ENCODE measurements around the gene SLC6A12.

The SLC6A12 gene

DNA sequence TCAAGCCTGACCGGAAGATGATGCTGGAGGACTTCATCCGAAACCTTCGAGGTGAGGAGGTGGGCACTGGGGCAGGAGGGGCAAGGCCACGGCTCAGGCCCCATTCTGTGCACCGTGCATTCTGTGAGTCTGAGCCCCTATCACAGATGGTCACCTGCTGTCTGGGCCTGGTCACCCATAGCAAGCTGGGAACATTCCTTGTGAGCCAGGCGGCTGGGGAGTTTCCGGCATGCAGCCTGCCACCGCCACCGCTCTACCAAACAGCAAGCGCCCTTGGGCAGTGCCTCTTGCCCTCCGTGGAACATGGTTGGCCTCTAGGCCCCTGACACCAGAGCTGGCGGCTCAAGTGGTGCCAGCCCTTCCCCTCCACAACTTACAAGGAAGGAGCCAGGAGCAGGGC lies 56.3 kb downstream of the SLC6A12 start:
- DNase-seq = no peak

DNA sequence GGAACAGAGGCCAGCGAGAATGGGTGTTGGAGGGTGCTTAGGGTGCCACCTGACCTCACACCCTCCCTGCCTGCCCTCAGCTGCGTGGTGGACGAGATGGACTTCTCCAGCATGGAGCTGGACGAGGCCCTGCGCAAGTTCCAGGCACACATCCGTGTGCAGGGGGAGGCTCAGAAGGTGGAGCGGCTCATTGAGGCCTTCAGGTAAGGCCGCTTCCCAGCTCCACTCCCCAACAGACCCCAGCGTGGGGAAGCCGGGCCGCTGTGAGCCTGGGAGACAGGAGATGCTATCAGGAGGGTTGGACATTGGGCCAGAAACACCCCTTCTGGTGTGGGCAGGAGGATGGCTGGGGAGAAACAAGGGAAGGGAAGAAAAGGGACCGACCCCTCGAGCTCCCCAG lies 57.0 kb downstream of the SLC6A12 start:
- DNase-seq = no peak

DNA sequence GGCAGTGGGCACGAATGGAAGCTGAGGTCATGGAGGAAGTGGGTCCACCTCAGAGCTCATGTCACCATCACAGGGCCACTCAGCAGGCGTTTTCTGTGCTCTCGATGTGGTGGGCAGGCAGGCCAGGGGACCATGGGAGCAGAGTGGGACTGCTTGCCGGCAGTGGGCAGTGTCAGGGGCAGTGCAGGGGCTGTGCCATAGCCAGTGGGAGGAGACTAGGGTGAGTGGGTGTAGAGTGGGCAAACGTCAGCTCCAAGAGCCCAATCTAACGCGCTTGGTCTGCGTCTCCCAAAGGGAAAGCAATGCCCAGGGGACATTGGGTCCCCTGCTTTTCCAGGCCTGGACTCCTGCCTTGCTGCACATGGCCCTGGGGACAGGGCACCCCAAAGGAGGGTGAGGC lies 58.3 kb downstream of the SLC6A12 start:
- no peak for DNase-seq

DNA sequence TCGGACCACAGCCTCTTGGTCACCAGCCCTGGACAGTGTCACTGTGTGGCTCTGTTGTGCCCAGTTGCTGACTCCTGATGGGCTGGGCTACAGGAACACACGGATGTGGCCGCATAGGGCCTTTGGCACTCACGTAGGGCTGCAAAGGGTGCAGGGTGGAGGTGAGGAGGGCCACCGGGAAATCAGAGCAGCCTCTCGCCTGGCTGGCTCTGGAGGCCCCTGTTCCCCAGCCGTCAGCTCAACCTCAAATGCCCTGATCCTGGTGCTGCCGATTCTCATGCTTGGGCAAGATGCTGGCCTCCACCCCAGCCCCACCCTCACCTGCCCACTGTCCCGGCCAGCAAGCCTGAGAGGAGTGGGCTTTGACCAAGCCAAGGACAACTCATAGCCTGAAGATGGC lies 59.0 kb downstream of the SLC6A12 start:
- no peak for DNase-seq

DNA sequence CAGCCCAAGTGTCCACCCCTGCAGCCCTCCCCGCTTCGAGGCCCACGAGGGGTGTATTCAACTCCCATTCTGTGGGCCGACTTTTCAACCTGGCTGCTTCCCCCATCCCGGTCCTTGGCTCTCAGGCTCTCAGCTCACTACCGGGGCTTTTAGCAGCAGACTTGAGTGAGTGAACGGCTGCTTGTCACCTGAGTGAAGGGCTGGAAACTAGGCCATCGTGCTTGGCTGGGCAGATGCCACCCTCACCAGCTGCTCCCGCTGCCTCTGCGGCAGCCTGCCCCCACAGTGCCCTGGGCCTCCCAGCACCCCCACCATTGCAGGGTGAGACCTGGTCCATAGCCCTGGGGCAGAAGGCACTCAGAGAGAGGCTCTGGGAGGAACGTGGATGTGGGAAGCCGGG lies 59.9 kb downstream of the SLC6A12 start:
- DNase-seq = no peak

DNA sequence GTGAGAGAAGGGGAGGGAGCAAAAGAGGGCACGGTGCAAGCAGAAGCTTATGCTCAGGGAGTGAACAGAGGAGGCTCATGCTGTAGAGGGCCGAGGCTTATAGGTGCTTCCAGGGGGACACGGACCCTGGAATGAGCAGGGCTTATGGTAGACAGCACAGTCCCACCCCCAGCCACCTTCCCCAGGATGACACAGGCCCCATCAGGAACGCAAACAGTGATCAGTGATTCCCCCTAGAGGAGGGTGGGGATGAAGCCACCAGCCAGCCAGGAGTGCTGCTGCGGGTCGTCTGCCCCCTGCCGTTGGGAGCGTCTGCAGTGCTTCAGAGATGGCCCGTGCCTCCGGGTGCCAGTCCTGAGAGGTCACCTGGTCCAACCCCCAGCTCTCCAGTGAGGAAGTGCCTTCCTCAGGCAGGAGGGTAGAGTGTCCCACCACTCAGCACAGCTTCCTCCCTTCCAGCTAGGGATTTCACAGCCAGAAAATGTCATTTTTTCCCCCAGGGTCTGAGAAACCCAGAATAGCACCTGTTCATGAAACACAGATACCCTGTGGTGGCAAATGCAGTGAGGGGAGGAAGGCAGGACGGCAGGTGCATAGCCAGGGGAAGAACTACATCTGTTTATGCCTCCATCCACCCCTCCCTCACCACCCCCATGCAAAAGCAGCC lies 60.7 kb downstream of the SLC6A12 start:
- DNase-seq = peak in 1 of 2 experiments; percentile 71

DNA sequence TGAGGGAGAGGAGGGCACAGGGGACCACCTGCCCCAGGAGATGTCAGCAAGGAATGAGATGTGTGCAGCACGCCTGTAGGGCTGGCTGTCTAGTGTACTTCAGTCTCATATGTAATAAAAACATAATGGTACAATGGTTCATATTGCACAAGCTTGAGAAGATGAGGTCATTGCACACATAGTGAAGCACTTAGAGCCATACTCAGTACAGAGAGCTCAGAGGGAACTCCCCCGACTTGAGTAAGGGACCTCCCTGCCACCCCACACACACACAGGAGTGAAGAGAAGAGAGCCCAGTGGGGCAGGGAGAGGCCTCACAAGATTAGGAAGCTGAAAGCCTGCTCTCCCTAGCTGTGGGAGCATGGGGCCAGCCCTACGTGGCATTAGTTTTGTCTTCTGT lies 61.5 kb downstream of the SLC6A12 start:
- DNase-seq = no peak

DNA sequence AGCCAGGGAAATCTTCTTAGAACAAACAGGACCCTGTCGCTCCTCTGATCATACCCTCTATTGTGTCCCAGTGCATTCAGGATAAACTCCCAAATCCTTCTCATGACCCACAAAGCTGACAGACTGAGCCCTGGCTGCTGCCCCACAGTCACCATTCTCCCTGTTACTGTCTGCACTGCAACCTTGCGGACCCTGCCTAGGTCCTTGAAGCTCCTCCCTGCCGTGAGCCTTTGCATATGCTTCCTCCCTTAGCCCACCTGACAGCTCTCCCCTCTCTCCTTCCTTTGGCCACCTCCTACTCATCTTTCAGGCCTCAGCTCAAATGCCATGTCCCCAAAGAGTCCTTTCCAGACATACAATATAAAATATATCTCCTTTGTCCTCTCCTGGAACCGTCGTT lies 62.4 kb downstream of the SLC6A12 start:
- DNase-seq = no peak

DNA sequence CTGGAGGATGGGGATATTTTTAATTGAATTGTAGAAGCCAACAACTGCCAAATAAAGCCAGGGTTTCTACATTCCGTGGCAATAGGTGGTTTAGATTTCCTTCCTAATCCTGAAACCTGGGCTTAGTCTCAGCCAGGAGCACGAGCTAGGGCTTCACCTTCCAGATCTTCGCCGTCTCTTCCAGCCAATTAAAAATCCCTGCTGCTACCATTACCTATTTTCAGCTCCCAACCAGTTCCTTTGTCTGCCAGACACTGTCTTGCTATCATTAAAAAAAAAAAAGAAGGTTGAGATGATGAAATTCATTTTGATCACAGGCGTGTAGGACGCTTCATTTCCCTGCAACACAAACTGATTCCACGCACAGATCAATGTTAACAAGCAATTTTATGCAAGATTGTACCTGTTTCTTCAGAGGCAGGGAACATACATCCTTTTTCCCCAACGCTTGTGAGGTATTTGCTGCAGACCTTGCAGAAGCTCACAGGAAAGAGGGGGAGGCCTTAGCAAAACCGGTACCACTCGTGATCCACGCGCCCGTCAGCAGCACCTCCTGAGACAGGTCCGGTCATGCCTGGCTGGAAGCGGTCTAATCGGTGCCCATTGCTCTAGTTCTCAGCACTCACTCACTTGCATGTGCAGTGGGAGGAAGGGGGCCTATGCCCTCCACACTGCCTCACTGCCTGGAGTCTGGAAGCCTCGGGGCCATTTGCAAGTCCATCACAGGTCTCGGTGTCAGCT lies 65.1 kb downstream of the SLC6A12 start:
- no peak for DNase-seq

DNA sequence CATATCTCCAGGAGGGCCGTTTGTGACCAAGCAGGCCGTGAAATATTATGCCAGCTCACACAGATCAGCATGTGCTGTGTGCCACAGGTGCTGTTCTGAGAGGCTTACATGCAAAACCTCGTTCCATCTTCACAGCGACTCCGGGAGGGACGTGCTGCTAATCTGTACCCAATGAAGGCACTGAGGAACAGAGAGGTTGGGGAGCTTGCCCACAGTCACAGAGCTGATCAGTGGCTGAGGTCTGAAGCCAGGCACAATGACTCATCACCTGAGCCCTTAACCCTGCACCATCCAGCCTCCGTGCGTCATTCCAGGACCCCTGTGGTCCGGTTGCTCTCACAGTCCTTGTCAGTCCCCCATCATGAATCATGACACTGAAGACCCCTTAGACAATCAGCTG lies 66.7 kb downstream of the SLC6A12 start:
- no peak for DNase-seq

DNA sequence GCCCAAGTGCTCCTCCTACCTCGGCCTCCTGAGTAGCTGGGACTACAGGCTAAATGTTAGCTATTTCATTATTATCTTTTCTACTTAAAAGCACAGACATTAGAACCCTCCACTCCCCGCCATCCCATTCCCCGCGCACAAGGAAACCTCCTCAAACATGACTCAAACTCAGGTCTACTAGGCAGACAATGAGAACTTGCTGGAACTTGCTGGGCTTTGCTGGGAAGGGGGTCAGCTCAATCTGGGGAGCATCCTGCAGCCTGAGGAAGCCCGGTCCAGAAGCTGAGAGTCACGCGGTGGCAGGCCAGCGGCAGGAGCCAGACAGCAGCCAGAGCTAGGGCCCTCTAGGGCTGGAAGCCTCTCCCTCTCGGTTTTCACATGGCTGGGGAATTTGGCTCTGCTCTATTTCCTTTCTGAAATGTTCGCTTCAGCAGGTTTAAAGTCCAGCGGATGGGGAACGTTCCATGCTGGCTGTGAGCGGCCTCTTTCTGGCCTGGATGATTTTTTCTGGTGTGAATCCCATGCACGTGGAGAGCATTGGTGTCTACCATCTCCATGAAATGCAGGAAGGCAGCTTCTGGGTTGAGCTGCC lies 68.5 kb downstream of the SLC6A12 start:
- DNase-seq = no peak

DNA sequence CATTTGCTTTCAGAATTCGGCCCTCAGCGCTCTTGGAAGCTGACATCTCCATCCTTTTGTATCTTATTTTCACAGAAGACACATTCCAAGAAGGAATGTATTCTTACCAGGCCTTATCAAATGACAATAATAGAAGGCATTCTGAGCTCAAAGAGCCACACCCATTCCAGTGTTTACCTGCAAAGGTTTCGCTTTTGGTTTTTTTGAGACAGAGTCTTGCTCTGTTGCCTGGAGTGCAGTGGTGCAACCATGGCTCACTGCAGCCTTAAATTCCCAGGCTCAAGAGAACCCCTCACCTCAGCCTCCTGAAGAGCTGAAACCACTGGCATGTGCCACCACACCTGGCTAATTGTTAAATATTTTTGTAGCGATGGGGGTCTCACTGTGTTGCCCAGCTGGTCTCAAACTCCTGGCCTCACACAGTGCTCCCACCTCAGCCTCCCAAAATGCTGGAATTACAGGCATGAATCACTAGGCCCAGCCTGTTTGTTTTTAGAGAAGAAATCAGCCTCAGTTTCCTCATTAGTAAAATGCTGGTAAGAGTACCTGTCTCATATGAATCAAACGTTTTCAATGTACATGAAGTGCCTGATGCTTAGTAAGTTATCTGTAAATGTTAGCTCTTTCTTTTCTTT lies 69.2 kb downstream of the SLC6A12 start:
- no peak for DNase-seq

DNA sequence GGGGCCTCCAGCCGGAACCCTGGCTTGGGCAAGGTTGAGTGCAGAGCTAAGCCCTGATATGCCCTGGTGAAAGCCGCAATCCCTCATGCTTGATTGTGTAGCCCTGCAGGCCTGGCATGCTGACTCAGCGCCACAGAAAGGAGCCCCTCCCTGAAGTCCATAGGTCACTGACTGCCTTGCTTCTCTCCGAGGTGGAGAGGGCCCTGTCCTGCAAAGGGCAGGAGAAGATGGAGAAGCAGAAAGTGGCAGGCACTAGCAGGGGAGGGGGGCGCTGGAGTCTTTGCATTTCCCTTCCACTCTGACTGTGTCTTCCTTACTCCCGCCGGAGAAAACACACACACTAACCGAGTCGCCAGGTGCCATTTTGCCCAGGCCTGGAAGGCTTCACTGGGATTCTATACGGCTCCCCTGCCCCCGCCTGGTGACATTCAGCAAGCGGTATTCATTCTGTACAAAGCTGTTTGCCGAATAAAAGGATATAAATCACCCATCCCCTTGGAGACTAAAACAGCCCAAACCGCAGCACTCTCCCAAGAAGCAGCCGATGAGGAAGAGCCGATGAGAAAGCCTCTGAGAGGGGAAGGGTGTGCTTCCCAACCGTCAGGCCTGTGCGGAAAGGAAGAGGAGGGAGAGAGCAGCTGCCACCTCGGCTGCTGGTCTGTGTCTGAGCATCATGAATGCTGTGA lies 69.8 kb downstream of the SLC6A12 start:
- DNase-seq = no peak

DNA sequence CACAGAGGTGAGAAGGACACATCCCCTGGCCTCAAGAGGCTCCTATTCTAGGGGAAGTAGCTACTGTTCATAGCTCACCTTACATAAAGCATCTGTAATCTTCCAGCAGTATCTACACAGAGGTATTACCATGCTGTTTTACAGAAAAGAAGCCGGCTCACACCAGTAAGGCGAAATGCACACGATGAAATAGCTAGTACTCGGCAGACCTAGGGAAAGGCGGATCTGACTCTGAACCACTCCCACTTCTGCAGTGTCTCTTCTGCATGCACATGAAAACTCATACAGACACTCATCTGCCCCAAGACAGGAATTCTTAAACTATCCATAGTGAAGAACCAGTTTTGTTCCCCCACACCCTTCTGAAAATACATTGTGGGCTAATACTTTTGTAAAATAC lies 73.8 kb downstream of the SLC6A12 start:
- DNase-seq = no peak
